ENCODE measurements around the gene PLAAT1.

GRCh38 chr3:193240850-193241706 lies at the start of gene PLAAT1:
- TF ChIP-seq CTCF (IDR thresholded peaks at IDR 0.05; ENCODE audit: borderline replicate concordance, extremely low read depth, low read length, poor library complexity, severe bottlenecking) (no peak), EZH2 (IDR thresholded peaks at IDR 0.05; ENCODE audit: borderline replicate concordance, low read depth, low read length, severe bottlenecking) (no peak)

Measured in DND-41 (cell line).